Liver (tissue), 9 donors: ENCODE data around the gene HAND1. TPM values are rescaled to one million over a fixed set of nuclear protein-coding genes. Genes with fewer than 3 reads are reported as not detected.

Source experiments
- DNase-seq: peaks from one replicate; pipeline ENCODE4 v3.0.0-alpha.2; 2017; ENCODE audit warnings: low spot score
- H3K27ac ChIP-seq, 2 donors: one replicate each; pipeline ENCODE4 v1.7.0; 2013; ENCODE audit warnings: inconsistent platforms in 2 of 2, low read length in 2 of 2, control low read depth in 1 of 2, low read depth in 1 of 2, mild to moderate bottlenecking in 1 of 2
- H3K27me3 ChIP-seq, 4 donors: one replicate each; pipeline versions ENCODE4 v1.6.1 to v1.7.0; 2013; ENCODE audit warnings: low read length in 3 of 4, inconsistent platforms in 1 of 4, mild to moderate bottlenecking in 1 of 4, moderate library complexity in 1 of 4; ENCODE audit not compliant: control insufficient read depth in 4 of 4, insufficient read depth in 4 of 4
- H3K36me3 ChIP-seq, 4 donors: one replicate each; pipeline versions ENCODE4 v1.6.1 to v1.7.0; 2013; ENCODE audit warnings: low read length in 3 of 4, mild to moderate bottlenecking in 3 of 4, low read depth in 1 of 4, moderate library complexity in 1 of 4; ENCODE audit not compliant: control insufficient read depth in 4 of 4, insufficient read depth in 3 of 4
- H3K4me1 ChIP-seq, 4 donors: one replicate each; pipeline versions ENCODE4 v1.6.1 to v1.7.0; 2013; ENCODE audit warnings: low read length in 3 of 4, mild to moderate bottlenecking in 3 of 4, moderate library complexity in 1 of 4; ENCODE audit not compliant: control insufficient read depth in 4 of 4, insufficient read depth in 4 of 4
- H3K4me3 ChIP-seq, 3 donors: one replicate each; pipeline versions ENCODE4 v1.6.1 to v1.7.0; 2013; ENCODE audit warnings: low read length in 3 of 3, control low read depth in 1 of 3, low read depth in 1 of 3, mild to moderate bottlenecking in 1 of 3
- H3K9ac ChIP-seq, 2 donors: one replicate each; pipeline ENCODE4 v1.7.0; 2013; ENCODE audit warnings: low read length in 2 of 2, mild to moderate bottlenecking in 2 of 2, moderate library complexity in 2 of 2, control low read depth in 1 of 2, low read depth in 1 of 2
- H3K9me3 ChIP-seq, 4 donors: one replicate each; pipeline versions ENCODE4 v1.6.1 to v1.7.0; 2013; ENCODE audit warnings: low read length in 3 of 4; ENCODE audit not compliant: control insufficient read depth in 4 of 4
- ATF3 ChIP-seq: IDR thresholded peaks from 2 replicates; pipeline ENCODE4 v1.6.1; 2016; ENCODE audit warnings: antibody characterized with exemption
- EGR1 ChIP-seq, 2 donors: IDR thresholded peaks; 2 replicates each; pipeline ENCODE4 v1.6.1; 2016 to 2018; ENCODE audit warnings: antibody characterized with exemption in 2 of 2, low read depth in 2 of 2
- FOXA1 ChIP-seq: IDR thresholded peaks from 2 replicates; pipeline ENCODE4 v1.6.1; 2016; ENCODE audit warnings: antibody characterized with exemption
- FOXA2 ChIP-seq: IDR thresholded peaks from 2 replicates; pipeline ENCODE4 v1.6.1; 2016; ENCODE audit warnings: antibody characterized with exemption
- HNF4A ChIP-seq, 2 donors: conservative IDR thresholded peaks; 2 replicates each; pipeline ENCODE4 v1.6.1; 2016; ENCODE audit warnings: antibody characterized with exemption in 2 of 2, mild to moderate bottlenecking in 2 of 2
- HNF4G ChIP-seq: IDR thresholded peaks from 2 replicates; pipeline ENCODE4 v1.6.1; 2016; ENCODE audit warnings: antibody characterized with exemption
- JUND ChIP-seq, 2 donors: IDR thresholded peaks; 2 replicates each; pipeline ENCODE4 v1.6.1; 2016; ENCODE audit warnings: antibody characterized with exemption in 2 of 2
- NR2F2 ChIP-seq: IDR thresholded peaks from 2 replicates; pipeline ENCODE4 v1.6.1; 2016; ENCODE audit warnings: antibody characterized with exemption
- RAD21 ChIP-seq, 2 donors: IDR thresholded peaks; 2 replicates each; pipeline ENCODE4 v1.6.1; 2016; ENCODE audit warnings: antibody characterized with exemption in 2 of 2, mild to moderate bottlenecking in 2 of 2
- REST ChIP-seq: IDR thresholded peaks from 2 replicates; pipeline ENCODE4 v1.6.1; 2016; ENCODE audit warnings: antibody characterized with exemption, mild to moderate bottlenecking
- RXRA ChIP-seq, 2 donors: IDR thresholded peaks; 2 replicates each; pipeline ENCODE4 v1.6.1; 2017 to 2018; ENCODE audit warnings: antibody characterized with exemption in 2 of 2, mild to moderate bottlenecking in 1 of 2
- SP1 ChIP-seq: IDR thresholded peaks from 2 replicates; pipeline ENCODE4 v1.6.1; 2018; ENCODE audit warnings: antibody characterized with exemption, mild to moderate bottlenecking
- TAF1 ChIP-seq: conservative IDR thresholded peaks from 2 replicates; pipeline ENCODE4 v1.6.1; 2016; ENCODE audit warnings: antibody characterized with exemption, mild to moderate bottlenecking
- YY1 ChIP-seq: IDR thresholded peaks from 2 replicates; pipeline ENCODE4 v1.6.1; 2016; ENCODE audit warnings: antibody characterized with exemption, mild to moderate bottlenecking
- WGBS: extraction: QIAGEN DNeasy Blood & Tissue Kit; methylation state at CpG from one replicate; pipeline ENCODE4 v1.1.7; 2013; 5-methylcytosine and 5-hydroxymethylcytosine counted together
- polyA plus RNA-seq, 2 donors: library from polyadenylated mRNA; stranded (reverse) in 1 of 2; unstranded in 1 of 2; fragments of 200-250 nt in 1 of 2; fragments of >200 nt in 1 of 2; fragmentation: Nextera tagmentation in 1 of 2; extraction: Ambion mirVana in 1 of 2; gene quantifications; one replicate each; pipeline versions ENCODE4 v1.2.1 to v1.2.3, GENCODE V29; 2013 to 2015
- total RNA-seq, 2 donors: library from RNA; depleted of rRNA; stranded (reverse); fragments of >200 nt; gene quantifications; one replicate each; pipeline ENCODE4 v1.2.3, GENCODE V29; 2014
- TF ChIP-seq, protein P1 (sequence below): IDR thresholded peaks from 2 replicates; pipeline ENCODE4 v1.6.1; 2016; ENCODE audit warnings: antibody characterized with exemption
- TF ChIP-seq, protein P2 (sequence below): IDR thresholded peaks from 2 replicates; pipeline ENCODE4 v1.6.1; 2016; ENCODE audit warnings: antibody characterized with exemption
- TF ChIP-seq, protein P3 (sequence below): fragments of 150-350 bp; IDR thresholded peaks from 2 replicates; pipeline ENCODE4 v1.5.1; 2017; ENCODE audit warnings: improper control_type of control experiment, low read depth, low read length; ENCODE audit not compliant: missing input control
- donor health status: healthy.
- donor health status: healthy.
- donor health status: healthy.
- donor health status: healthy.
- donor health status: healthy.

HAND1 gene
- total and polyA plus RNA-seq, 4 donors = not detected

- Histone ChIP-seq H3K9ac (no peak overlapping the region), H3K4me3 (no peak overlapping the region), H3K27me3 (peaks cover 3 to 46% (median 31%) of the 10 kb centered on the region in 4 donors), H3K36me3 (no peaks in the 10 kb centered on the region), H3K4me1 (peaks cover 0 to 13% (median 0%) of the 10 kb centered on the region in 4 donors), H3K9me3 (no peaks in the 10 kb centered on the region), H3K27ac (no peak overlapping the region)
- no peak for DNase-seq
- TF ChIP-seq RXRA (IDR thresholded peaks at IDR 0.05) = no peak
- no peak for TF ChIP-seq SP1
- TF ChIP-seq, protein P1, sequence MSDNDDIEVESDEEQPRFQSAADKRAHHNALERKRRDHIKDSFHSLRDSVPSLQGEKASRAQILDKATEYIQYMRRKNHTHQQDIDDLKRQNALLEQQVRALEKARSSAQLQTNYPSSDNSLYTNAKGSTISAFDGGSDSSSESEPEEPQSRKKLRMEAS = no peak
- TF ChIP-seq TAF1 = no peak
- TF ChIP-seq REST = no peak
- TF ChIP-seq ATF3 = no peak
- no peak for TF ChIP-seq FOXA2
- TF ChIP-seq HNF4A (conservative IDR thresholded peaks at IDR 0.05) = no peak
- TF ChIP-seq JUND (IDR thresholded peaks at IDR 0.05) = no peak
- no peak for TF ChIP-seq FOXA1
- no peak for TF ChIP-seq YY1
- no peak for TF ChIP-seq NR2F2
- TF ChIP-seq, protein P2, sequence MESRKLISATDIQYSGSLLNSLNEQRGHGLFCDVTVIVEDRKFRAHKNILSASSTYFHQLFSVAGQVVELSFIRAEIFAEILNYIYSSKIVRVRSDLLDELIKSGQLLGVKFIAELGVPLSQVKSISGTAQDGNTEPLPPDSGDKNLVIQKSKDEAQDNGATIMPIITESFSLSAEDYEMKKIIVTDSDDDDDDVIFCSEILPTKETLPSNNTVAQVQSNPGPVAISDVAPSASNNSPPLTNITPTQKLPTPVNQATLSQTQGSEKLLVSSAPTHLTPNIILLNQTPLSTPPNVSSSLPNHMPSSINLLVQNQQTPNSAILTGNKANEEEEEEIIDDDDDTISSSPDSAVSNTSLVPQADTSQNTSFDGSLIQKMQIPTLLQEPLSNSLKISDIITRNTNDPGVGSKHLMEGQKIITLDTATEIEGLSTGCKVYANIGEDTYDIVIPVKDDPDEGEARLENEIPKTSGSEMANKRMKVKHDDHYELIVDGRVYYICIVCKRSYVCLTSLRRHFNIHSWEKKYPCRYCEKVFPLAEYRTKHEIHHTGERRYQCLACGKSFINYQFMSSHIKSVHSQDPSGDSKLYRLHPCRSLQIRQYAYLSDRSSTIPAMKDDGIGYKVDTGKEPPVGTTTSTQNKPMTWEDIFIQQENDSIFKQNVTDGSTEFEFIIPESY = no peak
- WGBS = 7% methylated on average over 2 of the region's 2 CpGs
These were observed 7.1 kb upstream of the HAND1 start for GRCh38 chr5:154485096-154485491.

DNA sequence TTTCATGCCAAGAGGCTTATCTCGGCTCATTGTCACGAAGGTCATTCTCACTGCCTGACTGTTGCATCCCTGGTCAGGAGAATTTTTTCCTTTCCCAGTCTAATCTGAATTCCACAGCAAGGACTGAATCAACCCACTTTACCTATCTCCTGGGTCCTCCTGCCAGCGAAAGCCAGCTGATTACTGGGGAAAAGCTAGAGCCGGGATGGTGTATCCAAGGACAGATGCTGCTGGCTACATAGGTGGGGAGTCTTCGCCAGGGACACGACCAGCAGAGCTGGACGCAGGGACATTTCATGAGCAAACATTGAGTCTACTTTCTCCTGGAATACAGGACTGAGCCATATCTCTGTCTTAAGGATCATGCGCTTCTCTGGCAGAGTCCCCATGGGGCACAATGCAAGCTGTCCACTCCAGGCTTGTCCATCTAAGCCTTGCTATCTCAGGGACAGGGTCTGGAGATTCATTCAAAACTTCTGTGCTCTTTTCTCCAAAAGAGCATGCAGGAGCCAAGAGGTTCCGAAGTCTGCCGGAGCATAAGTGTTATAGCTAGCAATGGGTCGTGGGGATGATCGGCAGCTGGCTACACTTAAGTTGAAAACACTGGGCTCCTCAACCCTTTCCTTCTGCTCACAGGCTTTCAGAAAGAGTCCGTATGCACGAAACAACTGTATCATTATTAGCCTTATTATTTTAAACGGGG is 6.5 kb upstream of the HAND1 start:
- Histone ChIP-seq H3K4me3 (no peak overlapping the region), H3K36me3 (no peaks in the 10 kb centered on the region), H3K27me3 (peaks cover 0 to 47% (median 33%) of the 10 kb centered on the region in 4 donors), H3K9me3 (no peaks in the 10 kb centered on the region), H3K9ac (no peak overlapping the region), H3K4me1 (peaks cover 0 to 13% (median 0%) of the 10 kb centered on the region in 4 donors), H3K27ac (no peak overlapping the region)
- TF ChIP-seq, protein P1 = no peak
- TF ChIP-seq FOXA1 (no peak), ATF3 (no peak), TAF1 (no peak), HNF4G (no peak), RXRA (IDR thresholded peaks at IDR 0.05) (no peak), NR2F2 (no peak), RAD21 (IDR thresholded peaks at IDR 0.05) (no peak), EGR1 (IDR thresholded peaks at IDR 0.05; ENCODE audit: low read depth in 2 of 2) (no peak)
- TF ChIP-seq, protein P3, sequence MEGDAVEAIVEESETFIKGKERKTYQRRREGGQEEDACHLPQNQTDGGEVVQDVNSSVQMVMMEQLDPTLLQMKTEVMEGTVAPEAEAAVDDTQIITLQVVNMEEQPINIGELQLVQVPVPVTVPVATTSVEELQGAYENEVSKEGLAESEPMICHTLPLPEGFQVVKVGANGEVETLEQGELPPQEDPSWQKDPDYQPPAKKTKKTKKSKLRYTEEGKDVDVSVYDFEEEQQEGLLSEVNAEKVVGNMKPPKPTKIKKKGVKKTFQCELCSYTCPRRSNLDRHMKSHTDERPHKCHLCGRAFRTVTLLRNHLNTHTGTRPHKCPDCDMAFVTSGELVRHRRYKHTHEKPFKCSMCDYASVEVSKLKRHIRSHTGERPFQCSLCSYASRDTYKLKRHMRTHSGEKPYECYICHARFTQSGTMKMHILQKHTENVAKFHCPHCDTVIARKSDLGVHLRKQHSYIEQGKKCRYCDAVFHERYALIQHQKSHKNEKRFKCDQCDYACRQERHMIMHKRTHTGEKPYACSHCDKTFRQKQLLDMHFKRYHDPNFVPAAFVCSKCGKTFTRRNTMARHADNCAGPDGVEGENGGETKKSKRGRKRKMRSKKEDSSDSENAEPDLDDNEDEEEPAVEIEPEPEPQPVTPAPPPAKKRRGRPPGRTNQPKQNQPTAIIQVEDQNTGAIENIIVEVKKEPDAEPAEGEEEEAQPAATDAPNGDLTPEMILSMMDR = no peak
- no peak for DNase-seq
- 11% methylated on average over 15 of the region's 15 CpGs for WGBS
